HG02852 (cell line): Measurements from ENCODE around the gene ZNF677.
"Not testable (repeated sequence)": the region's sequence is repeated elsewhere in the genome, so short reads cannot be mapped to it uniquely, and the experiment has no call there.

ENCODE experiments used
- ATAC-seq: cut with Tn5 transposase; IDR thresholded peaks from one replicate; pipeline ENCODE4 v1.9.1; 2021; ENCODE audit warnings: mild to moderate bottlenecking, moderate library complexity; ENCODE audit not compliant: unreplicated experiment

The ZNF677 gene

GRCh38 chr19:53195265-53195903, 59.3 kb downstream of the ZNF677 start:
- no peak for ATAC-seq

- ATAC-seq: no peak
Observed at GRCh38 chr19:53193535-53194222, 61.0 kb downstream of the ZNF677 start.

GRCh38 chr19:53192771-53193534, 61.7 kb downstream of the ZNF677 start, which contains the start of gene ZNF665:
TSS of gene ZNF665 (minus strand) at chr19:53193358. CDS start at chr19:53182898, 10,460 bp downstream.
- ATAC-seq: no peak

GRCh38 chr19:53190253-53190652, 64.4 kb downstream of the ZNF677 start:
- no peak for ATAC-seq

- not testable (repeated sequence) for ATAC-seq
Observed at GRCh38 chr19:53189691-53190198, 64.9 kb downstream of the ZNF677 start.
